NB4 (cell line): ENCODE data around the gene RAB5B.
A peak's percentile ranks its signal among the peaks of the same experiment; 100 is the strongest.

Experiments used
- DNase-seq: peaks from one replicate; pipeline ENCODE4 v3.0.0; 2010; ENCODE audit warnings: low read depth
- H3K4me3 ChIP-seq: one replicate; pipeline ENCODE4 v1.5.1; 2011; ENCODE audit warnings: mild to moderate bottlenecking, low read depth, low read length, moderate library complexity
- CTCF ChIP-seq: IDR thresholded peaks from one replicate; pipeline ENCODE4 v1.5.1; 2012; ENCODE audit warnings: low read depth, low read length
- MAX ChIP-seq: IDR thresholded peaks from 2 replicates; pipeline ENCODE4 v1.6.1; 2011; ENCODE audit warnings: low read depth, low read length
- MYC ChIP-seq: IDR thresholded peaks from 2 replicates; pipeline ENCODE4 v1.6.1; 2011; ENCODE audit warnings: low read depth, low read length
- POLR2A ChIP-seq: IDR thresholded peaks from 2 replicates; pipeline ENCODE4 v1.6.1; 2011; ENCODE audit warnings: mild to moderate bottlenecking; ENCODE audit not compliant: insufficient read length; ENCODE audit errors: extremely low read depth

RAB5B gene

GRCh38 chr12:55963760-55964159 lies 10.1 kb upstream of the RAB5B start:
- no peak overlapping the region for H3K4me3 ChIP-seq
- no peak for DNase-seq
- no peak for TF ChIP-seq POLR2A
- TF ChIP-seq MYC = no peak
- TF ChIP-seq CTCF = no peak
- no peak for TF ChIP-seq MAX

GRCh38 chr12:55965240-55965639 lies 8.6 kb upstream of the RAB5B start:
- no peak for DNase-seq
- TF ChIP-seq MYC = no peak
- TF ChIP-seq MAX = no peak
- no peak for TF ChIP-seq POLR2A
- no peak for TF ChIP-seq CTCF
- H3K4me3 ChIP-seq = no peak overlapping the region

- TF ChIP-seq POLR2A (no peak), CTCF (no peak), MAX (no peak), MYC (no peak)
- peak within 1 kb of the TSS; percentile 84 for H3K4me3 ChIP-seq
- peak; percentile 36 for DNase-seq
Observed at GRCh38 chr12:55965941-55966407, 7.9 kb upstream of the RAB5B start, which contains the start of gene PMEL. Gene PMEL (minus strand): TSS chr12:55966042. CDS start chr12:55966011, 31 bp downstream.

GRCh38 chr12:55966408-55967281 lies 7.2 kb upstream of the RAB5B start, which contains the start of gene CDK2:
Gene CDK2 (plus strand): TSS chr12:55966830. CDS start chr12:55967009, 179 bp downstream.
- peak; percentile 92 for DNase-seq
- TF ChIP-seq MAX (no peak; the same call in 1 of the 2 replicates), POLR2A (peak; percentile 75), MYC (peak; percentile 60)
- peak within 1 kb of the TSS; percentile 84 for H3K4me3 ChIP-seq

GRCh38 chr12:55969356-55969755 lies 4.5 kb upstream of the RAB5B start:
- no peak overlapping the region for H3K4me3 ChIP-seq
- no peak for DNase-seq
- no peak for TF ChIP-seq MYC
- TF ChIP-seq POLR2A = no peak
- no peak for TF ChIP-seq CTCF
- no peak for TF ChIP-seq MAX

GRCh38 chr12:55970775-55971174 lies 3.1 kb upstream of the RAB5B start:
- TF ChIP-seq CTCF (no peak), MYC (no peak), MAX (no peak), POLR2A (no peak)
- peak; percentile 27 for DNase-seq
- no peak overlapping the region for H3K4me3 ChIP-seq
